WTC11 (cell line): ENCODE data around the gene HAO1. TPM values are rescaled to one million over a fixed set of nuclear protein-coding genes. Genes with fewer than 3 reads are reported as not detected.

Source experiments
- ATAC-seq: fragments of 200-7000 bp; cut with Tn5 transposase; 2 replicates; pipeline ENCODE4 v1.10.0; 2021; ENCODE audit warnings: mild to moderate bottlenecking, moderate library complexity
- CTCF ChIA-PET: fragments of 300-600 bp; sonication (Branson Sonifier 250); formaldehyde crosslinking; loops from one replicate; lab custom pipeline; 2021; ENCODE audit warnings: antibody characterized with exemption; lab: Charles Lee
- POLR2A ChIA-PET: fragments of 350-600 bp; sonication (Branson Sonifier 250); formaldehyde crosslinking; loops from one replicate; lab custom pipeline; 2021; ENCODE audit warnings: antibody characterized with exemption; lab: Charles Lee
- DNase-seq: peaks from one replicate; pipeline ENCODE4 v3.0.0; 2021; ENCODE audit warnings: low spot score
- H3K27ac Mint-ChIP-seq: 2 replicates; pipeline ENCODE4 v1.8.0; 2021; ENCODE audit warnings: mixed read lengths
- H3K27me3 Mint-ChIP-seq: 2 replicates; pipeline ENCODE4 v1.8.0; 2021; ENCODE audit warnings: low read depth, mild to moderate bottlenecking, moderate library complexity, mixed read lengths
- H3K36me3 Mint-ChIP-seq: 2 replicates; pipeline ENCODE4 v1.8.0; 2021; ENCODE audit warnings: mixed read lengths
- H3K4me1 Mint-ChIP-seq: 2 replicates; pipeline ENCODE4 v1.8.0; 2022; ENCODE audit warnings: mixed read lengths
- H3K4me3 Mint-ChIP-seq: 2 replicates; pipeline ENCODE4 v1.8.0; 2021; ENCODE audit warnings: mild to moderate bottlenecking, moderate library complexity, mixed read lengths
- H3K9me3 Mint-ChIP-seq: 2 replicates; pipeline ENCODE4 v1.8.0; 2021; ENCODE audit warnings: mixed read lengths
- CBFB ChIP-seq: sonication (generic); formaldehyde crosslinking; IDR thresholded peaks from 2 replicates; pipeline ENCODE4 v1.8.1; 2022; ENCODE audit warnings: mild to moderate bottlenecking, low read depth, missing genetic modification reagents
- CDX4 ChIP-seq: fragments of 250-450 bp; sonication (Bioruptor Pico); IDR thresholded peaks from 2 replicates; pipeline ENCODE4 v1.9.0; 2021; ENCODE audit warnings: moderate library complexity, mild to moderate bottlenecking, inconsistent platforms, borderline replicate concordance
- CTCF ChIP-seq: fragments of 200-600 bp; IDR thresholded peaks from 2 replicates; pipeline ENCODE4 v1.8.0; 2022; ENCODE audit warnings: antibody characterized with exemption
- E2F5 ChIP-seq: sonication (generic); formaldehyde crosslinking; IDR thresholded peaks from 2 replicates; pipeline ENCODE4 v1.8.1; 2022; ENCODE audit warnings: mild to moderate bottlenecking, moderate library complexity, missing genetic modification reagents
- FOXK1 ChIP-seq: sonication (generic); formaldehyde crosslinking; IDR thresholded peaks from 2 replicates; pipeline ENCODE4 v1.8.0; 2022; ENCODE audit warnings: mild to moderate bottlenecking, moderate library complexity, missing genetic modification reagents
- IRF1 ChIP-seq: sonication (generic); formaldehyde crosslinking; IDR thresholded peaks from 2 replicates; pipeline ENCODE4 v1.8.0; 2023; ENCODE audit warnings: missing genetic modification reagents
- MYBL2 ChIP-seq: sonication (generic); formaldehyde crosslinking; IDR thresholded peaks from 2 replicates; pipeline ENCODE4 v1.8.1; 2023; ENCODE audit warnings: mild to moderate bottlenecking, moderate library complexity, missing genetic modification reagents
- NFATC4 ChIP-seq: fragments of 250-450 bp; sonication (Bioruptor Pico); IDR thresholded peaks from 2 replicates; pipeline ENCODE4 v1.9.0; 2021; ENCODE audit warnings: mild to moderate bottlenecking
- PRDM15 ChIP-seq: sonication (generic); formaldehyde crosslinking; IDR thresholded peaks from 2 replicates; pipeline ENCODE4 v1.8.0; 2022; ENCODE audit warnings: missing genetic modification reagents
- PREB ChIP-seq: sonication (generic); formaldehyde crosslinking; IDR thresholded peaks from 2 replicates; pipeline ENCODE4 v1.8.1; 2022; ENCODE audit warnings: mild to moderate bottlenecking, missing genetic modification reagents, moderate library complexity, borderline replicate concordance
- SMAD4 ChIP-seq: sonication (generic); formaldehyde crosslinking; IDR thresholded peaks from 2 replicates; pipeline ENCODE4 v1.8.0; 2022; ENCODE audit warnings: mild to moderate bottlenecking, missing genetic modification reagents
- SP1 ChIP-seq: sonication (generic); formaldehyde crosslinking; conservative IDR thresholded peaks from 2 replicates; pipeline ENCODE4 v1.8.1; 2022; ENCODE audit warnings: missing genetic modification reagents
- ZNF138 ChIP-seq: sonication (generic); formaldehyde crosslinking; conservative IDR thresholded peaks from 2 replicates; pipeline ENCODE4 v1.8.1; 2022; ENCODE audit warnings: mild to moderate bottlenecking, moderate library complexity, missing genetic modification reagents
- ZNF416 ChIP-seq: fragments of 250-450 bp; sonication (Bioruptor Pico); IDR thresholded peaks from 2 replicates; pipeline ENCODE4 v1.9.0; 2021; ENCODE audit warnings: mild to moderate bottlenecking, inconsistent platforms
- ZNF671 ChIP-seq: fragments of 250-450 bp; sonication (Bioruptor Pico); IDR thresholded peaks from 2 replicates; pipeline ENCODE4 v1.8.0; 2021; ENCODE audit warnings: mild to moderate bottlenecking
- ZSCAN18 ChIP-seq: fragments of 250-450 bp; sonication (Bioruptor Pico); IDR thresholded peaks from 2 replicates; pipeline ENCODE4 v2.1.2; 2022; ENCODE audit warnings: mild to moderate bottlenecking, moderate library complexity
- total RNA-seq: library from RNA; stranded (reverse); gene quantifications from 3 replicates; pipeline ENCODE4 v1.2.3, GENCODE V29; 2021

Gene HAO1
- total RNA-seq, 1 experiment from 2014 or later = not detected

GRCh38 chr20:7930343-7930742, 9.9 kb downstream of the HAO1 start:
- Mint-ChIP-seq H3K27me3 (no peaks in the 10 kb centered on the region), H3K36me3 (no peaks in the 10 kb centered on the region), H3K4me3 (no peak overlapping the region), H3K9me3 (no peaks in the 10 kb centered on the region), H3K4me1 (no peaks in the 10 kb centered on the region), H3K27ac (no peak overlapping the region)
- TF ChIP-seq CBFB (CRISPR knock-in tag) = no peak
- CTCF ChIA-PET = interaction anchor here (0.6 kb wide), 1 partner anchor 605 kb away, joined by 3 read pairs; no protein-coding TSS in a partner anchor
- ATAC-seq = no peak
- POLR2A ChIA-PET = no interaction called here
- no peak for DNase-seq

GRCh38 chr20:7926767-7927166, 13.5 kb downstream of the HAO1 start:
- ChIA-PET POLR2A (no interaction called here), CTCF (interaction anchor here (0.7 kb wide), 2 partner anchors 288 to 425 kb away, joined by 3 read pairs; no protein-coding TSS in a partner anchor)
- no peaks in the 10 kb centered on the region for H3K27me3 Mint-ChIP-seq
- H3K4me3 Mint-ChIP-seq = no peak overlapping the region
- H3K36me3 Mint-ChIP-seq = no peaks in the 10 kb centered on the region
- no peaks in the 10 kb centered on the region for H3K9me3 Mint-ChIP-seq
- ATAC-seq (no peak), DNase-seq (no peak)
- no peak overlapping the region for H3K27ac Mint-ChIP-seq
- H3K4me1 Mint-ChIP-seq = no peaks in the 10 kb centered on the region
- TF ChIP-seq CTCF = 0 out of 2 replicates have a peak, but pooled peaks have one; percentile 19
- no peak for TF ChIP-seq PREB

- TF ChIP-seq SP1 (CRISPR knock-in tag) = no peak
- TF ChIP-seq NFATC4 = no peak
- TF ChIP-seq CBFB (CRISPR knock-in tag) = no peak
- no peak for TF ChIP-seq ZNF138 (CRISPR knock-in tag)
- TF ChIP-seq ZSCAN18 (CRISPR knock-in tag) = no peak
- TF ChIP-seq ZNF416 = no peak
- Mint-ChIP-seq H3K4me1 (no peaks in the 10 kb centered on the region), H3K27me3 (no peaks in the 10 kb centered on the region), H3K27ac (no peak overlapping the region), H3K4me3 (no peak overlapping the region), H3K36me3 (no peaks in the 10 kb centered on the region), H3K9me3 (no peaks in the 10 kb centered on the region)
- DNase-seq (no peak), ATAC-seq (no peak)
- ChIA-PET CTCF (interaction anchor here (0.7 kb wide), 2 partner anchors 287 to 424 kb away, joined by 3 read pairs; no protein-coding TSS in a partner anchor), POLR2A (no interaction called here)
Observed at GRCh38 chr20:7926323-7926722, 13.9 kb downstream of the HAO1 start.

GRCh38 chr20:7924692-7925091, 15.6 kb downstream of the HAO1 start:
- no peak overlapping the region for H3K27ac Mint-ChIP-seq
- ATAC-seq = no peak
- ChIA-PET CTCF (interaction anchor here (1.0 kb wide), 1 partner anchor 12 kb away, joined by 3 read pairs; no protein-coding TSS in a partner anchor), POLR2A (no interaction called here)
- no peaks in the 10 kb centered on the region for H3K4me1 Mint-ChIP-seq
- H3K9me3 Mint-ChIP-seq = no peaks in the 10 kb centered on the region
- DNase-seq = no peak
- H3K27me3 Mint-ChIP-seq = no peaks in the 10 kb centered on the region
- no peaks in the 10 kb centered on the region for H3K36me3 Mint-ChIP-seq
- H3K4me3 Mint-ChIP-seq = no peak overlapping the region
- no peak for TF ChIP-seq ZNF671 (CRISPR knock-in tag)
- TF ChIP-seq CDX4 (CRISPR knock-in tag) = no peak
- TF ChIP-seq CTCF = no peak
- TF ChIP-seq FOXK1 = no peak
- TF ChIP-seq SMAD4 (CRISPR knock-in tag) = no peak
- TF ChIP-seq IRF1 (CRISPR knock-in tag) = no peak
- TF ChIP-seq PRDM15 = no peak
- TF ChIP-seq E2F5 = no peak
- TF ChIP-seq MYBL2 = no peak
